GM10847 (cell line): ENCODE results near the gene DOK7.

Source experiments
- POLR2A ChIP-seq: IDR thresholded peaks from 2 replicates; pipeline ENCODE4 v1.6.1; 2011; ENCODE audit not compliant: insufficient read length; ENCODE audit errors: extremely low read depth

DOK7 gene

GRCh38 chr4:3526456-3526855 is 63.4 kb downstream of the DOK7 start:
- TF ChIP-seq POLR2A = no peak

GRCh38 chr4:3527101-3527913 is 64.2 kb downstream of the DOK7 start:
- TF ChIP-seq POLR2A = no peak

GRCh38 chr4:3527914-3528876 is 65.1 kb downstream of the DOK7 start:
- TF ChIP-seq POLR2A = no peak

GRCh38 chr4:3529363-3529762 is 66.3 kb downstream of the DOK7 start:
- no peak for TF ChIP-seq POLR2A

- TF ChIP-seq POLR2A = no peak
These were observed 66.9 kb downstream of the DOK7 start for GRCh38 chr4:3530051-3530450.

GRCh38 chr4:3530663-3531254 is 67.7 kb downstream of the DOK7 start:
- no peak for TF ChIP-seq POLR2A

- no peak for TF ChIP-seq POLR2A
These were observed 68.3 kb downstream of the DOK7 start for GRCh38 chr4:3531318-3531878.

GRCh38 chr4:3531879-3532750 is 69.0 kb downstream of the DOK7 start, which contains the start of gene LRPAP1:
LRPAP1 (minus strand) TSS chr4:3532422; CDS start chr4:3532412, 10 bp downstream.
- TF ChIP-seq POLR2A = peak; percentile 93

- TF ChIP-seq POLR2A = no peak
These were observed 69.8 kb downstream of the DOK7 start for GRCh38 chr4:3532751-3533422.

- no peak for TF ChIP-seq POLR2A
These were observed 70.3 kb downstream of the DOK7 start for GRCh38 chr4:3533423-3533820.
